Measurements from ENCODE around the gene SLC8A1.

SLC8A1 gene

DNA sequence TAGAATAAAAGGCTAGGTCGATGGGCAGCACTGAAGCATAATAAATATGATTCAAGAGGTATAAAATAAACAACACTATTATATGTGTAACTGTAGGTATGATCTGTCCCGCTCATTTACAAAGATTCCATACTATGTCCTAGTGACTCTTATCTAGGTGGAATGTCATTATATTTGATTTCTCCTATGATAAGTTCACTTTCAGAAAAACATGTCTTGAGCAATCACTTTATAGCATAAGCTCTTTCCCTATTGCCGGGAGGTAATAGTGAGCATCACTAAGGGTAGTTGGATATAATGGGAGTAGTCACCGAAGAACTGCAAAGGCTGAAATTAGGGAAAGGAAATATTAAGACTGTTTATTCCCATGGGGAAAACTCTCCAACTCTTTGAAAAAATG, 342.5 kb downstream of the SLC8A1 start:
- Histone ChIP-seq H3K27me3 (replicated peaks; ENCODE audit: control insufficient read depth, insufficient read depth, low read length, poor library complexity, severe bottlenecking) (no peaks in the 10 kb centered on the region), H3K9me3 (ENCODE audit: control insufficient read depth, low read length) (no peaks in the 10 kb centered on the region), H3K36me3 (ENCODE audit: control insufficient read depth, insufficient read depth, low read length) (no peaks in the 10 kb centered on the region), H3K27ac (ENCODE audit: insufficient read depth, low read length, poor library complexity, severe bottlenecking) (no peak overlapping the region), H3K4me1 (ENCODE audit: control insufficient read depth, insufficient read depth, low read length, poor library complexity, severe bottlenecking) (no peaks in the 10 kb centered on the region), H3K4me3 (ENCODE audit: insufficient read depth, low read depth, low read length, poor library complexity, severe bottlenecking) (no peak overlapping the region)
- DNase-seq, result no peak

DNA sequence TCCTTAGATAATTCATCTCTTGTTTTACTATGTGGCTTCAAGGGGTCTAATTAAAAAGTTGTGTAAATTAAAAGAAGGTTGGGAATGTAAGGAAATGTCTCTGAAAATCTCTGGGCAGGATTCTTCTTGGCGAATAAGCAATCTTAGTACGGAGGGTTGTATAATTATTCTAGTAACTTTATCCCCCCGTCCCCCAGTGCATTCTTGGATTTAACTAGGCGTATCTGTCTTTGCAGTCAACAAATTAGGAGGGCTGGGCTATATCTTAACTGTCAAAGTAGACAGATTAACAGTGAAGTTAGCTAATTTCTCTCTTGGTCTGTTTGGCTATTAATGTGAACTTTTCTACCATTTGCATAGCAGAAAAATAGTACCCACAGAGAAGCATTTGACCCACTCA, 343.0 kb downstream of the SLC8A1 start:
- Histone ChIP-seq H3K27me3 (replicated peaks; ENCODE audit: control insufficient read depth, insufficient read depth, low read length, poor library complexity, severe bottlenecking) (no peaks in the 10 kb centered on the region), H3K4me3 (ENCODE audit: insufficient read depth, low read depth, low read length, poor library complexity, severe bottlenecking) (no peak overlapping the region), H3K27ac (ENCODE audit: insufficient read depth, low read length, poor library complexity, severe bottlenecking) (no peak overlapping the region), H3K36me3 (ENCODE audit: control insufficient read depth, insufficient read depth, low read length) (no peaks in the 10 kb centered on the region), H3K9me3 (ENCODE audit: control insufficient read depth, low read length) (no peaks in the 10 kb centered on the region), H3K4me1 (ENCODE audit: control insufficient read depth, insufficient read depth, low read length, poor library complexity, severe bottlenecking) (no peaks in the 10 kb centered on the region)
- DNase-seq, result no peak

DNA sequence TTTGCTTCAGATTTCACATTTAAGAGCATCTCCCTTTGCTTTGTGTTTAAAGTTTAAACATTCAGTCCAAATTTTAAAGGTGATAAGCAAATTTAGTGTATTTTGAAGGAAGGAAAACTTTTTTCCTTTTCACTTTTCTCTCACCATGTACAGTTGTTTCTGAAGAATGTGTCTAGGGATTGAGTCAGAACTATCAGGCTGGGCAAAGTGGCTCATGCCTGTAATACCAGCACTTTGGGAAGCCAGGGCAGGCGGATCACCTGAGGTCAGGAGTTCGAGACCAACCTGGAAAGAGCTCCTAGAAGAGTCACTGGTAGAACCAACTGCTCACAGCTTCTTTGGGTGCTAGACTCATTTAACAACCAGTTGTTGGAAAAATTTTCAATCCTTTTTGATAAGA, 345.8 kb downstream of the SLC8A1 start:
- no peaks in the 10 kb centered on the region for H3K36me3 ChIP-seq (ENCODE audit: control insufficient read depth, insufficient read depth, low read length)
- no peaks in the 10 kb centered on the region for H3K27me3 ChIP-seq (replicated peaks; ENCODE audit: control insufficient read depth, insufficient read depth, low read length, poor library complexity, severe bottlenecking)
- H3K9me3 ChIP-seq (ENCODE audit: control insufficient read depth, low read length), result no peaks in the 10 kb centered on the region
- no peak for DNase-seq
- H3K4me1 ChIP-seq (ENCODE audit: control insufficient read depth, insufficient read depth, low read length, poor library complexity, severe bottlenecking), result no peaks in the 10 kb centered on the region
- H3K27ac ChIP-seq (ENCODE audit: insufficient read depth, low read length, poor library complexity, severe bottlenecking), result no peak overlapping the region
- no peak overlapping the region for H3K4me3 ChIP-seq (ENCODE audit: insufficient read depth, low read depth, low read length, poor library complexity, severe bottlenecking)

DNA sequence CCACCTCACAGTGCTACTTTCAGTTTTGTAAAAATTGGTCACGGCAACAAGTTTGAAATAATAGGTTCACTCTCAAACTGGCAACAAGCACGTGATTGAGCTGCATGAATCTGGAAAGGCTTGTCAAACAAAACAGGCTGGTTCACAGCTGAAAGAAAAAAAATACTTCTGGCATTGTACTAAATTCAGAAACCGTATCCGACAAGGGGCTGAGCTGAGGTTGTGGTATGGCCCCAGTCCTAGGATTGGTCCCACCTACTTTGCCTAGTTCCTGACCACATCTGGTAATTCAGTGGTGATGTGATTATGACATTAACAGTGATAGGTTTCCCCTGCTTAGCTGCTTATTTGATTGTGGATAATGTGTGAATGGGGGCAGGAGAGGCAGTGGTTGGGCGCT, 346.3 kb downstream of the SLC8A1 start:
- no peak for DNase-seq
- Histone ChIP-seq H3K27ac (ENCODE audit: insufficient read depth, low read length, poor library complexity, severe bottlenecking) (no peak overlapping the region), H3K9me3 (ENCODE audit: control insufficient read depth, low read length) (no peaks in the 10 kb centered on the region), H3K36me3 (ENCODE audit: control insufficient read depth, insufficient read depth, low read length) (no peaks in the 10 kb centered on the region), H3K4me1 (ENCODE audit: control insufficient read depth, insufficient read depth, low read length, poor library complexity, severe bottlenecking) (no peaks in the 10 kb centered on the region), H3K27me3 (replicated peaks; ENCODE audit: control insufficient read depth, insufficient read depth, low read length, poor library complexity, severe bottlenecking) (no peaks in the 10 kb centered on the region), H3K4me3 (ENCODE audit: insufficient read depth, low read depth, low read length, poor library complexity, severe bottlenecking) (no peak overlapping the region)

DNA sequence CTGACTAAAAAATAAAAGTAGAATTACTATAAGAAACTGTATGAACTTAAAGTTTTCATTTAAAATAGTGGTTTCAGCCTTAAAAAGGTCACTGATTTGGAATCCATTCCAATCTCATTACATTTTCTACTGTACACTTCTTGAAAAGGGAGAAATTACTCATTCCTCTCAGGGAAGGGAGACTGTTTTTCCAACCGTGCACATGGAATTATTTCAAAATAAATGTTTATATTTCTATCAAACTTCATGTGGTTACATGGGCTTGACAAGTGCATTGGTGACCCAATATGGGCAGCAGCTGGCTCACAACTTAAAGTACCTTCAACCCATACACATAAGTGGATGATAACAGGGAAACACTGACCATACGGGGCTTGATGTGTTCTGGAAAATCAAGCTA, 348.3 kb downstream of the SLC8A1 start:
- Histone ChIP-seq H3K36me3 (ENCODE audit: control insufficient read depth, insufficient read depth, low read length) (no peaks in the 10 kb centered on the region), H3K4me1 (ENCODE audit: control insufficient read depth, insufficient read depth, low read length, poor library complexity, severe bottlenecking) (no peaks in the 10 kb centered on the region), H3K27me3 (replicated peaks; ENCODE audit: control insufficient read depth, insufficient read depth, low read length, poor library complexity, severe bottlenecking) (no peaks in the 10 kb centered on the region), H3K27ac (ENCODE audit: insufficient read depth, low read length, poor library complexity, severe bottlenecking) (no peak overlapping the region), H3K9me3 (ENCODE audit: control insufficient read depth, low read length) (no peaks in the 10 kb centered on the region), H3K4me3 (ENCODE audit: insufficient read depth, low read depth, low read length, poor library complexity, severe bottlenecking) (no peak overlapping the region)
- no peak for DNase-seq

DNA sequence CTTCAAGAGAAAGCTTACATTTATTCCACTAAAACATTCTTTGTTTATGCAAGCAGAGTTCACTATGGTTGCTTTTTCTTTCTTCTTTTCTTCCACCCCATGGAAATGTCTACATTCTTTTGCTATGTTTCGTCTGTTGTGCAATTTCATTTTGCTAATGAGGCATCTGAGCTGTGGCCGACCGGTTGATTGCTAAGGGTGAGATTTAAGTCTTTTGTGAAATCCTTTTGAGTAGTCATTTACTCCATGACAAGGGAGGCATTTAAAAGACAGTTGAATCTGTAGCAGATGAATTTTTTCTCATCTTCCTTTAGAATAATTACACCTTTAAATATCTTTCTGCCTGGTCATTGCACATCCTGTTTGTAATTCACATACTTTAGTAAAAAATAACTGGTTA, 348.7 kb downstream of the SLC8A1 start:
- no peak overlapping the region for H3K27ac ChIP-seq (ENCODE audit: insufficient read depth, low read length, poor library complexity, severe bottlenecking)
- no peak overlapping the region for H3K4me3 ChIP-seq (ENCODE audit: insufficient read depth, low read depth, low read length, poor library complexity, severe bottlenecking)

DNA sequence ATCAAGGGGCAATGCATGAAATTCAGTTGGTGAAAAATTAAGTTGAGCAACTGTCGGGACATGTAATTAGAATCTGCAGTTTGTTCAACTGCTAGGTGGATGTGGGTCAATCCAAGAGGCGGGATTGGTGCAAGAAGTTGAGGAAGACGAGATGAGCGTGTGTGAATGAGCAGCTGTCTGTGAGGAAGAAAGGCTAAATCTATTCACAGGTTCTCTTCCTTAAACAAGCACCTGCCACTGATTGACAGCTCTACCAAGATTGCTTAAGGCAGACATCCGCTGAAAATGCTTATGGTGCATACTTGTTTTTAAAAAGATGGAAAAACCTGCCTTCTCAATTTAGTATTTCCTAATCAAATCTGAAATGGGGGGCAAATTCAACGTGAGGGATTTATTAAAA, 349.4 kb downstream of the SLC8A1 start:
- DNase-seq, result no peak
- H3K27ac ChIP-seq (ENCODE audit: insufficient read depth, low read length, poor library complexity, severe bottlenecking), result no peak overlapping the region

More for the DNA sequence above, 348.7 kb downstream of the SLC8A1 start:
- DNase-seq, result no peak
- H3K27me3 ChIP-seq (replicated peaks; ENCODE audit: control insufficient read depth, insufficient read depth, low read length, poor library complexity, severe bottlenecking), result no peaks in the 10 kb centered on the region
- no peaks in the 10 kb centered on the region for H3K36me3 ChIP-seq (ENCODE audit: control insufficient read depth, insufficient read depth, low read length)
- H3K9me3 ChIP-seq (ENCODE audit: control insufficient read depth, low read length), result no peaks in the 10 kb centered on the region
- no peaks in the 10 kb centered on the region for H3K4me1 ChIP-seq (ENCODE audit: control insufficient read depth, insufficient read depth, low read length, poor library complexity, severe bottlenecking)

DNA sequence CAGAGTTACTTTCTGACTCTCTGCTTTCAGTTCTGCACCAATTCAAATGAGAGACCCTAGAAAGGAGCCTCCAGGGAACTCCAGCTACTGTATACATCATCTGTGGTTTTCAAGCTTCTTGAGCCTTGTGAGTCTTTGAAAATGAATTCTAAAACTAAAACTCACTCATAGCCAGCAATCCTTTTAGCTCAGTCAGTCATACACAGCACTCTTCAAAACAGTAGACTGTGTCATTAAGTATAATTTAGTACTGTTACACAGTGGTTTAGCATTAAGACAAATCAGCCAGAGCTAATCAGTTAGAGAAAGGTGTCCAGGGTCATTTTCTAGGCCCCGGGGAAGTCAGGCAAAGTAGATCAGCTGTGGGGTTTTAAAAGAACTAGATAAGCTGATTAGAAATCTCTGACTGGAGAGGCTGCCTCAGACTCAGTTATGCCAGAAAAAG, 350.7 kb downstream of the SLC8A1 start:
- no peak for DNase-seq
- no peaks in the 10 kb centered on the region for H3K27me3 ChIP-seq (replicated peaks; ENCODE audit: control insufficient read depth, insufficient read depth, low read length, poor library complexity, severe bottlenecking)
- no peak overlapping the region for H3K4me3 ChIP-seq (ENCODE audit: insufficient read depth, low read depth, low read length, poor library complexity, severe bottlenecking)
- H3K9me3 ChIP-seq (ENCODE audit: control insufficient read depth, low read length), result no peaks in the 10 kb centered on the region
- no peaks in the 10 kb centered on the region for H3K36me3 ChIP-seq (ENCODE audit: control insufficient read depth, insufficient read depth, low read length)
- H3K4me1 ChIP-seq (ENCODE audit: control insufficient read depth, insufficient read depth, low read length, poor library complexity, severe bottlenecking), result no peaks in the 10 kb centered on the region
- no peak overlapping the region for H3K27ac ChIP-seq (ENCODE audit: insufficient read depth, low read length, poor library complexity, severe bottlenecking)

More for the DNA sequence above, 349.4 kb downstream of the SLC8A1 start:
- no peaks in the 10 kb centered on the region for H3K4me1 ChIP-seq (ENCODE audit: control insufficient read depth, insufficient read depth, low read length, poor library complexity, severe bottlenecking)
- no peaks in the 10 kb centered on the region for H3K27me3 ChIP-seq (replicated peaks; ENCODE audit: control insufficient read depth, insufficient read depth, low read length, poor library complexity, severe bottlenecking)
- no peaks in the 10 kb centered on the region for H3K9me3 ChIP-seq (ENCODE audit: control insufficient read depth, low read length)
- no peaks in the 10 kb centered on the region for H3K36me3 ChIP-seq (ENCODE audit: control insufficient read depth, insufficient read depth, low read length)
- no peak overlapping the region for H3K4me3 ChIP-seq (ENCODE audit: insufficient read depth, low read depth, low read length, poor library complexity, severe bottlenecking)

DNA sequence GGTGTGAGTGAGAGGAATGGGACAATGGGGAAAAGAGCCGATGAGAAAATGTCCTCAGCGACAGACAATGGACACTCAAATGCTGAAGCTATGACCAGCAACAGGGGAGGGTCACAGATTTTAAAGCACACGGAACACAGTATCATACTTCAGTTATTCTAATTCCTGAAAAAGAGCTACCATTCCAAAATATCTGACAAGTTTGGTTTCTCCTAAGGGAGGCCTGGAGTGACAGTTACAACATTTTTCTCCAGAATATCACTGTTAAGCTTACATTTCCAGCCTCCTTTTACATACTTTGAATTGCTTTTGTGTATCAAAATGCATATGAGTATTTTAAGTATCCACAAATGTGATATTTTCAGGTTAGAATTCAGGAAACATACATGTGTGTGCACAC, 351.2 kb downstream of the SLC8A1 start:
- Histone ChIP-seq H3K36me3 (ENCODE audit: control insufficient read depth, insufficient read depth, low read length) (no peaks in the 10 kb centered on the region), H3K4me3 (ENCODE audit: insufficient read depth, low read depth, low read length, poor library complexity, severe bottlenecking) (no peak overlapping the region), H3K4me1 (ENCODE audit: control insufficient read depth, insufficient read depth, low read length, poor library complexity, severe bottlenecking) (no peaks in the 10 kb centered on the region), H3K27ac (ENCODE audit: insufficient read depth, low read length, poor library complexity, severe bottlenecking) (no peak overlapping the region), H3K27me3 (replicated peaks; ENCODE audit: control insufficient read depth, insufficient read depth, low read length, poor library complexity, severe bottlenecking) (no peaks in the 10 kb centered on the region), H3K9me3 (ENCODE audit: control insufficient read depth, low read length) (no peaks in the 10 kb centered on the region)
- DNase-seq, result no peak

DNA sequence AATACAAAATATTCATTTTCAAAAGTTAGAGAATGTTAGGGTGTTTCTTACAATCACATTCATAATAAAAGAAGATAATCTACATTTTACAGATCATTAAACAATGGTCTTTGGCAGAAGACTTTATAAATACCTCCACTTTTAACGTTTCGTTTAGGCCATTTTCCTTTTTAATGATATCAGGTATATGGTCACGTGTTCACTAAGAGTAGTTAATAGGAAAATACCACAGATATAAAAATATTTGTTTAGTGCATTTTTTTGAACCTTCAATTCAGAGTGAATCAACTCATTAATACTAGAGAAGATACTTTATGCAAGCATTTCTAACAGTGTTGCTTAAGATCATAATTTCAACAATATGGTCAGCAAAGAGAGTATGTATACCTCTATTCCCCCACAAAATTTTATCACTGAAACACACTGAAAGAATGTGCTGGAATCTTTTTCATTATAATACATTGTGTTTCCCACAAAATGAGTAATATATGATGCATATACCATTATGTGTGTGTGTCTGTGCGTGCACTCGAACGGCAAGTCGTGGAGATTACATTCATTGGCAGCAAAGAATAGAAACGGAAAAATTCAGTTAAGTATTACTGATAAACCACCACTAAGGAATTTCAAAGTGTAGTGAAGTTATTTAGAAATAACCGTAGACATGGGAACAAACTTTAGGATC, 353.0 kb downstream of the SLC8A1 start:
- Histone ChIP-seq H3K36me3 (ENCODE audit: control insufficient read depth, insufficient read depth, low read length) (no peaks in the 10 kb centered on the region), H3K27me3 (replicated peaks; ENCODE audit: control insufficient read depth, insufficient read depth, low read length, poor library complexity, severe bottlenecking) (no peaks in the 10 kb centered on the region), H3K4me1 (ENCODE audit: control insufficient read depth, insufficient read depth, low read length, poor library complexity, severe bottlenecking) (no peaks in the 10 kb centered on the region), H3K27ac (ENCODE audit: insufficient read depth, low read length, poor library complexity, severe bottlenecking) (no peak overlapping the region), H3K4me3 (ENCODE audit: insufficient read depth, low read depth, low read length, poor library complexity, severe bottlenecking) (no peak overlapping the region), H3K9me3 (ENCODE audit: control insufficient read depth, low read length) (no peaks in the 10 kb centered on the region)
- DNase-seq, result no peak
